Vagina (tissue), 2 donors: ENCODE results near the gene RAD23A. TPM values are rescaled to one million over a fixed set of nuclear protein-coding genes. Genes with fewer than 3 reads are reported as not detected.
"Not testable (repeated sequence)": the region's sequence is repeated elsewhere in the genome, so short reads cannot be mapped to it uniquely, and the experiment has no call there.

Experiments used
- DNase-seq, 2 donors: peaks; one replicate each; pipeline ENCODE4 v3.0.0-alpha.2; 2017; ENCODE audit errors: extremely low spot score in 2 of 2
- H3K27ac ChIP-seq: fragments of 200-600 bp; sonication (generic); one replicate; pipeline ENCODE4 v1.5.1; 2019
- H3K27me3 ChIP-seq: fragments of 200-600 bp; sonication (generic); one replicate; pipeline ENCODE4 v1.5.1; 2019
- H3K36me3 ChIP-seq, 2 donors: fragments of 200-600 bp; sonication (generic); one replicate each; pipeline ENCODE4 v1.5.1; 2017 to 2019
- H3K4me1 ChIP-seq: fragments of 200-600 bp; sonication (generic); one replicate; pipeline ENCODE4 v1.5.1; 2019
- H3K4me3 ChIP-seq, 2 donors: fragments of 200-600 bp; sonication (generic); 1 replicate in 1 of 2; 2 replicates in 1 of 2; pipeline ENCODE4 v1.5.1; 2016 to 2019
- H3K9me3 ChIP-seq: fragments of 200-600 bp; sonication (generic); one replicate; pipeline ENCODE4 v1.5.1; 2019
- POLR2A ChIP-seq, 2 donors: fragments of 450-650 bp; IDR thresholded peaks; one replicate each; pipeline ENCODE4 v1.6.1; 2017; ENCODE audit warnings: antibody characterized with exemption in 2 of 2, mild to moderate bottlenecking in 2 of 2, moderate library complexity in 2 of 2
- POLR2AphosphoS5 ChIP-seq, 2 donors: sonication (generic); formaldehyde crosslinking; IDR thresholded peaks; one replicate each; pipeline ENCODE4 v1.9.0; 2017; ENCODE audit warnings: antibody characterized with exemption in 2 of 2, mild to moderate bottlenecking in 2 of 2, low read depth in 1 of 2; ENCODE audit not compliant: insufficient read depth in 1 of 2
- intact Hi-C: fragments of 100-400 bp; cut with DNase I; formaldehyde crosslinking; loops from one replicate; pipeline ENCODE4 v1.15.1; 2023
- total RNA-seq: library from RNA; depleted of rRNA; stranded (reverse); fragments of >200 nt; gene quantifications from one replicate; pipeline ENCODE4 v1.2.3, GENCODE V29; 2016
- TF ChIP-seq, protein P1 (sequence below), 3 experiments: fragments of 450-650 bp in 2 of 3; fragments of 200-600 bp in 1 of 3; sonication (generic) in 1 of 3; IDR thresholded peaks; one replicate each; pipeline ENCODE4 v1.5.1; 2017 to 2019; ENCODE audit warnings: antibody characterized with exemption in 3 of 3, mild to moderate bottlenecking in 2 of 3, moderate library complexity in 2 of 3

Gene RAD23A
- total RNA-seq, 1 donor from 2014 or later: 85.9 TPM

DNA sequence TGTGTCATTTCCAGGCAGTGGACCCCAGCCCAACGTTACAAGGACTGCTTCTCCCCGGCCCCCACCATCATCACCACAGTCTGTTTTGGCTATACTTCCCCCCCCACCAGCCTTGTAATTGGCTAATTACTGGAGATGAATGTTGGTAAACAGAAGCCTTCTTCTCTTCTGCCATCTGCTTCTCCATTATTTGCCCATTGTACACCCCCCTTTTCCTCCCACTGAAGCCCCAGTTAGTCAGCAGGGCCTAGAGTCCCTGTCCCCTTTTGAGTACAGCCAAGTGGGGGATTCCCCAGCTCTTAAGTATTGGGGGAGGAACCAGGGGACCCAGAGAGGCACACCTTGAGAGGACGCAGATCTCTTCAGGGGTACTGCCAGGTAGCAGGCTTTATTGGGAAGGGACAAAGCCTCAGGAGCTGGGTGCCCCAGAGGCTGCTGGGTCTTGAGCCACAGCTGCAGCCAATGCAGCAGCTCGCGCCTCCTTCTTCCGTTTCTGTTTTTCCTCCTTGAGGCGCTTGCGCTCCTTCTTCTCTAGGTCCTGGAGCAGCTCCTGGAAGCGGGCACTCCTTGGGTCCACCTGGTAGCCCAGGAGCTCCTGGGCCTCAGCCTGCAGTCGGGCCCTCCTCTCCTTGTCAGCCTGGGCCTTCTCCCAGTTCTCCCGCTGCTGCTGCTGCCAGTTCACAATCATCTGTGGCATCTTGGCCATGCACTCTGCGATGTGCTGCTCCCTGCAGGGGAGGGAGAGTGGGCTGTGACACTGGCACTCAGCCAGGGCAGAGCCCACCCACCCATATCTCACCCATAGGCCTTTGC is 8.3 kb downstream of the RAD23A start:
- intact Hi-C loops: loop anchor here (2.0 kb wide), 1 partner anchor 71 kb away; no protein-coding TSS in a partner anchor
- Histone ChIP-seq H3K9me3 (no peaks in the 10 kb centered on the region), H3K36me3 (peaks cover 0 to 44% of the 10 kb centered on the region in 2 donors), H3K27me3 (no peaks in the 10 kb centered on the region), H3K4me3 (no peak overlapping the region), H3K4me1 (peaks cover 55% of the 10 kb centered on the region), H3K27ac (no peak overlapping the region)
- no peak for TF ChIP-seq POLR2A (IDR thresholded peaks at IDR 0.05)
- TF ChIP-seq, protein P1, sequence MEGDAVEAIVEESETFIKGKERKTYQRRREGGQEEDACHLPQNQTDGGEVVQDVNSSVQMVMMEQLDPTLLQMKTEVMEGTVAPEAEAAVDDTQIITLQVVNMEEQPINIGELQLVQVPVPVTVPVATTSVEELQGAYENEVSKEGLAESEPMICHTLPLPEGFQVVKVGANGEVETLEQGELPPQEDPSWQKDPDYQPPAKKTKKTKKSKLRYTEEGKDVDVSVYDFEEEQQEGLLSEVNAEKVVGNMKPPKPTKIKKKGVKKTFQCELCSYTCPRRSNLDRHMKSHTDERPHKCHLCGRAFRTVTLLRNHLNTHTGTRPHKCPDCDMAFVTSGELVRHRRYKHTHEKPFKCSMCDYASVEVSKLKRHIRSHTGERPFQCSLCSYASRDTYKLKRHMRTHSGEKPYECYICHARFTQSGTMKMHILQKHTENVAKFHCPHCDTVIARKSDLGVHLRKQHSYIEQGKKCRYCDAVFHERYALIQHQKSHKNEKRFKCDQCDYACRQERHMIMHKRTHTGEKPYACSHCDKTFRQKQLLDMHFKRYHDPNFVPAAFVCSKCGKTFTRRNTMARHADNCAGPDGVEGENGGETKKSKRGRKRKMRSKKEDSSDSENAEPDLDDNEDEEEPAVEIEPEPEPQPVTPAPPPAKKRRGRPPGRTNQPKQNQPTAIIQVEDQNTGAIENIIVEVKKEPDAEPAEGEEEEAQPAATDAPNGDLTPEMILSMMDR (IDR thresholded peaks at IDR 0.05): no peak
- no peak for TF ChIP-seq POLR2AphosphoS5 (IDR thresholded peaks at IDR 0.05; ENCODE audit: insufficient read depth in 1 of 2, low read depth in 1 of 2)
- DNase-seq: no peak

DNA sequence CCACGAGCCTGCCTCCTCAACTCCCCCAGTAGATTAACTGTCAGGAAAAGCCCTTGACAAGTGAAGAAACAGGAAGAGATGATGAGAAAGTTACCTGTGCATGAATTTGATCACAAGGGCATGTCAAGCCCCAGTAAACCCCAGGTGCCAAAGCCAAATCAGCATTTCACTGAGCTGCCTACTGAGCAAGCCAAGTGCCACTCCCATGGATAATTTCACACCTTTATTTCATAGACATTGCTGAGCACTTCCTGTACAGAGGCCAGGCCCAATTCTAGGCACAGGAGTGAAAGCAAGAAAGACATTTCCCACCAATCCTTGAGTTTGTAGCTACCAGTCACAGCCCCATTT is 8.9 kb downstream of the RAD23A start:
- no peaks in the 10 kb centered on the region for H3K9me3 ChIP-seq
- H3K4me3 ChIP-seq: no peak overlapping the region
- DNase-seq: no peak
- TF ChIP-seq POLR2A (IDR thresholded peaks at IDR 0.05) (no peak), POLR2AphosphoS5 (IDR thresholded peaks at IDR 0.05; ENCODE audit: insufficient read depth in 1 of 2, low read depth in 1 of 2) (no peak)
- TF ChIP-seq, protein P1 (IDR thresholded peaks at IDR 0.05): no peak
- intact Hi-C loops: loop anchor here (2.0 kb wide), 1 partner anchor 72 kb away; no protein-coding TSS in a partner anchor
- no peak overlapping the region for H3K27ac ChIP-seq
- H3K27me3 ChIP-seq: no peaks in the 10 kb centered on the region
- H3K4me1 ChIP-seq: peaks cover 55% of the 10 kb centered on the region
- H3K36me3 ChIP-seq: peaks cover 0 to 38% of the 10 kb centered on the region in 2 donors

DNA sequence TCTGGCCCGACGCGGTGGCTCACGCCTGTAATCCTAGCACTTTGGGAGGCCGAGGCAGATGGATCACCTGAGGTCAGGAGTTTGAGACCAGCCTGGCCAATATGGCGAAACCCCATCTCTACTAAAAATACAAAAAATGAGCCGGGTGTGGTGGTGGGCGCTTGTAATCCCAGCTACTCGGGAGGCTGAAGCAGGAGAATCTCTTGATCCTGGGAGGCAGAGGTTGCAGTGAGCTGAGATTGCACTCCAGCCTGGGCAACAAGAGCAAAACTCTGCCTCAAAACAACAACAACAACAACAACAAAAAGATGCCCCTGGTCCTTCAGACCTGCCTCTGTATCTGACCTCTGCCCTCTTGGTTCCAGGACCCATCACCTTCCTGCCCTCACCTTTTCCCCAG is 9.9 kb downstream of the RAD23A start:
- H3K4me3 ChIP-seq: peak overlapping the region in 1 of 2 donors; percentile 93
- not testable (repeated sequence) for DNase-seq, H3K27me3 ChIP-seq, H3K9me3 ChIP-seq
- peaks cover 55% of the 10 kb centered on the region for H3K4me1 ChIP-seq
- intact Hi-C loops: loop anchor here (2.0 kb wide), 1 partner anchor 73 kb away; no protein-coding TSS in a partner anchor
- peaks cover 0 to 29% of the 10 kb centered on the region in 2 donors for H3K36me3 ChIP-seq
- peak overlapping the region; percentile 89 for H3K27ac ChIP-seq

DNA sequence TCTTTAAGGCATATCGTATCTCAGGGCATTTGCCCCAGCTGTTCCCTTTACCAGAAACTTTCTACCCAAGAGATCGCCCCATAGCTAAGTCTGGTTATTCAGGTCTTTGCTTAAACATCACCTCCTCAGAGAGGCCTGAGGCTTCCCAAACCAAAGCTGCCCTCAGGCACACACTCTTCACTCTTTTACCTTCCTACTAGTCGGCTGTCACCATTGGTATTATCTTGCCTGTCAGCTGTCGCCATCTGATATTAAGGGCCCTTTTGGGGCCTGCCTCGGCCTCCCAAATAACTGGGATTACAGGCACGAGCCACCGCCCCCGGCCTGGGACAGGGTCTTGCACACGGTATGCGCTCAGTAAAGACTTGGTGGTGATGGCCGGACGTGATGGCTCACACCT is 10.3 kb downstream of the RAD23A start:
- TF ChIP-seq, protein P1 (IDR thresholded peaks at IDR 0.05): no peak
- TF ChIP-seq POLR2AphosphoS5 (IDR thresholded peaks at IDR 0.05; ENCODE audit: insufficient read depth in 1 of 2, low read depth in 1 of 2): no peak
- TF ChIP-seq POLR2A (IDR thresholded peaks at IDR 0.05): no peak
- peaks cover 0 to 25% of the 10 kb centered on the region in 2 donors for H3K36me3 ChIP-seq
- no peaks in the 10 kb centered on the region for H3K27me3 ChIP-seq
- H3K4me3 ChIP-seq: peak overlapping the region; percentile 88 to 93
- DNase-seq: no peak
- intact Hi-C loops: loop anchor here (2.0 kb wide), 1 partner anchor 73 kb away; no protein-coding TSS in a partner anchor
- peaks cover 55% of the 10 kb centered on the region for H3K4me1 ChIP-seq
- no peaks in the 10 kb centered on the region for H3K9me3 ChIP-seq
- H3K27ac ChIP-seq: peak overlapping the region; percentile 89

DNA sequence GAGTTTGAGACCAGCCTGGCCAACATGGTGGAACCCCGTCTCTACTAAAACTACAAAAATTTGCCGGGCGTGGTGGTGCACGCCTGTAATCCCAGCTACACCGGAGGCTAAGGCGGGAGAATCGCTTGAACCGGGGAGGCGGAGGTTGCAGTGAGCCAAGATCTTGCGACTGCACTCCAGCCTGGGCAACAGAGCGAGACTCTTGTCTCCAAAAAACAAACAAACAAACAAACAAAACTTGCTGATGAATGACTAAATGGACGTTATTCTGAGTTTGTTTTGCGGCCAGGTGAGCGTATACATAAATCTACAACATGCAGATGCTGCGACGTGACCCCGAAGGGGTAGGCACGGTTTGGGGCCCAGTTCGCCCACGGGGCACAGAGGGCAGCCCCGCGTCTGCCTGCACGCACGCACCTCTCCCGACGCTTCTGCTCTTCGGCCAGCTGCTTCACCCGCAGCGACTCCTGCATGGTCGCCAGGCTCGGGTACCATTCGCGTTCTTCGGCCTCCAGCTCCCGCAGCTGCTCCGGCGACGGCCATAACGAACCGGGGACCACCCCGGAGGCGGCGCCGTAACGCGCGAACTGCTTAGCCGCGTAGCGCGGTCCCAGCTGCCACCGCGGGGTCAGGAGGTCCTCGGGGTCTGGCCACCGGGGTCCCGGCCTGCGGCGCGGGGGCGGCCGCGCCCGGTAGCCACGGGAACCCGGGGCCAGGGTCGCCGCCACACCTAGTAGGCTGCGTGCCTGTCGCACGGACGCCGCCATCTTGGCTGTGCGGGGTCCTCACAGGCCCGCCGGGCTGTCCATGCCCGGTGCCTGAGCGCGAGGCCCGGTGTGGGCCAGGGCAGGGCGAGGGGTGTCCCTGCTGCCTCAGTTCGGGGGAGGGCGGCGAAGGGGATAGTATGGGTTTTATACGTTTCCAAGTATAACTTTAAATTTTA is 11.1 kb downstream of the RAD23A start, which contains the start of gene GADD45GIP1:
Gene GADD45GIP1 (minus strand): TSS at position 778 of the 943 bp plus-strand sequence. CDS start 11 bp downstream, at position 767.
- Histone ChIP-seq H3K27ac (peak within 1 kb of the TSS; percentile 89), H3K4me3 (peak within 1 kb of the TSS; percentile 88 to 93), H3K4me1 (peaks cover 55% of the 10 kb centered on the region), H3K36me3 (peaks cover 0 to 18% of the 10 kb centered on the region in 2 donors), H3K9me3 (no peaks in the 10 kb centered on the region), H3K27me3 (no peaks in the 10 kb centered on the region)
- intact Hi-C loops: no loop called here
- no peak for DNase-seq
- TF ChIP-seq, protein P1 (IDR thresholded peaks at IDR 0.05): peak in 1 of 3 experiments; percentile 6
- TF ChIP-seq POLR2AphosphoS5 (IDR thresholded peaks at IDR 0.05; ENCODE audit: insufficient read depth in 1 of 2, low read depth in 1 of 2) (peak; percentile 7 to 61), POLR2A (IDR thresholded peaks at IDR 0.05) (peak in 1 of 2 donors; percentile 49)
